ENCODE results near the gene FAM107B.
"Not testable (repeated sequence)": the region's sequence is repeated elsewhere in the genome, so short reads cannot be mapped to it uniquely, and the experiment has no call there.

FAM107B gene

DNA sequence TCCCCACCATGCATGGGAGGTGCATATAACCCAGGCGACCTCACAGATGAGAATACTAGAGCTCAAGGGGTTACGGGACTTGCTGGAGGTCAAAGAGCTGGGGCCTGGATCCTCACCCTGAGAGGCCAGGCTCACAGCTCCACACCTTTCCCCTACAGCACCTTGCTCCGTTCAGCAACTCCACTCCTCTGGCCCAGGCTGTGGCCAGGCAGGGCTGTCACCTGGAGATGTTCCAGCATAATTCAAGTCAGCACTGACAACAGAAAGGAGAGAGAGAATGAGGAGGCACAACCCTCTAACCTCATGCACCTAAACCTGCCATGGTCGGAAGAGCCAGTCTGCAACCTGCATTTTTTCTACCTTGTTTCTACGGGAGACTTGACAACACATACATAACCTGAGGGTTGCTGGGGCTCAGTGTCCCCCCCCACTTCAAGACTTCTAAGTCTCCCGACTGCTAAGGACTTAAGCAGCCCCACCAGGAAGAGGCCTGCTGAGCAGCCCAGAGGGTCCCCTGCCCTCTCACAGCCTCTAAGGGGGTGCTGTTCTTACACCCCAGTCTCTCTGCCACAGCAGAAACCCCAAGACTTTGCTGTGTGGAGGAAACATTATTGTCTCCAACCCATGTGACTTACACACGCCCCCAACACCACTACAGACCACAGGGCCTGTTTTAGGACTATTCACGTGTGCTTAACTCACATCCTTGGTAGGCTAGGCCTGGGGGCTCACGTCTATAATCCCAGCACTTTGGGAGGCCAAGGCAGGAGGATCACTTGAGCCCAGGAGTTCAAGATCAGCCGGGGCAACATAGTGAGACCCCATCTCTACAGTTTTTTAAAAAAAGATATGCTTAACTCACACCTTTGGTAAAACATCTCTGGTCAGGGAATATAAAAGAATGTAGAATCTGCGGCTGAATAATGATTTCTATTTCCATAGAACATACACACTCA lies 175.6 kb downstream of the FAM107B start:
- TF ChIP-seq, protein P1, sequence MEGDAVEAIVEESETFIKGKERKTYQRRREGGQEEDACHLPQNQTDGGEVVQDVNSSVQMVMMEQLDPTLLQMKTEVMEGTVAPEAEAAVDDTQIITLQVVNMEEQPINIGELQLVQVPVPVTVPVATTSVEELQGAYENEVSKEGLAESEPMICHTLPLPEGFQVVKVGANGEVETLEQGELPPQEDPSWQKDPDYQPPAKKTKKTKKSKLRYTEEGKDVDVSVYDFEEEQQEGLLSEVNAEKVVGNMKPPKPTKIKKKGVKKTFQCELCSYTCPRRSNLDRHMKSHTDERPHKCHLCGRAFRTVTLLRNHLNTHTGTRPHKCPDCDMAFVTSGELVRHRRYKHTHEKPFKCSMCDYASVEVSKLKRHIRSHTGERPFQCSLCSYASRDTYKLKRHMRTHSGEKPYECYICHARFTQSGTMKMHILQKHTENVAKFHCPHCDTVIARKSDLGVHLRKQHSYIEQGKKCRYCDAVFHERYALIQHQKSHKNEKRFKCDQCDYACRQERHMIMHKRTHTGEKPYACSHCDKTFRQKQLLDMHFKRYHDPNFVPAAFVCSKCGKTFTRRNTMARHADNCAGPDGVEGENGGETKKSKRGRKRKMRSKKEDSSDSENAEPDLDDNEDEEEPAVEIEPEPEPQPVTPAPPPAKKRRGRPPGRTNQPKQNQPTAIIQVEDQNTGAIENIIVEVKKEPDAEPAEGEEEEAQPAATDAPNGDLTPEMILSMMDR (conservative IDR thresholded peaks at IDR 0.05; ENCODE audit: low read depth, low read length) = no peak
- DNase-seq (ENCODE audit: low read depth) = no peak
- no peak overlapping the region for H3K4me3 ChIP-seq (ENCODE audit: low read depth, low read length)

DNA sequence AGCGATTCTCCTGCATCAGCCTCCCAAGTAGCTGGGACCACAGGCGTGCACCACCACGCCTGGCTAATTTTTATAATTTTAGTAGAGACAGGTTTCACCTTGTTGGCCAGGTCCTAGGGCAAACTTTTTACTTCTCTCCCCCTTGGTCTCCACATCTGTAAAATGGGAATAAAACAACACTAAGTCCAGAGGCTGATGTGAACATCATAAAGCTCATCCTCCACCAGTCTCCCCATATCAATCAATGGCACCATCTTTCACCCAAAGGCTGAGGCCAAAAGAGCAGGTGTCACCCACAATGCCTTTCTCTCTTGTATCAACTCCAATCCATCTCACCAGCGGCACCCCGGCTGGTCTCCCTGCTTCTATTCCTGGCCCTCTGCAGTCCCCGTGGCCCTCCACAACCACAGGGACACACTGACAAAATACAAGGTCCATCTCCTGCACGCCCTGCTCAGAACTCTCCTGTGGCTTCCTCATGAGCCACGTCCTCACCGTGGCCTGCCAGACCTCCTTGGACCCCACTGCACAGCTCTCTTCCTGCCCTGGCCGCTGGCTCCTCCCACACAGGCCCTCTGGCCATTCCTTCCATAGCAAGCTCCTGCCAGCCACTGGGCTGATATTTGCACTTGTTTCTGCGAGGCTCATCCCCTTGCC lies 179.0 kb downstream of the FAM107B start:
- no peak overlapping the region for H3K4me3 ChIP-seq (ENCODE audit: low read depth, low read length)
- DNase-seq (ENCODE audit: low read depth) = no peak
- TF ChIP-seq, protein P1 (conservative IDR thresholded peaks at IDR 0.05; ENCODE audit: low read depth, low read length) = no peak

DNA sequence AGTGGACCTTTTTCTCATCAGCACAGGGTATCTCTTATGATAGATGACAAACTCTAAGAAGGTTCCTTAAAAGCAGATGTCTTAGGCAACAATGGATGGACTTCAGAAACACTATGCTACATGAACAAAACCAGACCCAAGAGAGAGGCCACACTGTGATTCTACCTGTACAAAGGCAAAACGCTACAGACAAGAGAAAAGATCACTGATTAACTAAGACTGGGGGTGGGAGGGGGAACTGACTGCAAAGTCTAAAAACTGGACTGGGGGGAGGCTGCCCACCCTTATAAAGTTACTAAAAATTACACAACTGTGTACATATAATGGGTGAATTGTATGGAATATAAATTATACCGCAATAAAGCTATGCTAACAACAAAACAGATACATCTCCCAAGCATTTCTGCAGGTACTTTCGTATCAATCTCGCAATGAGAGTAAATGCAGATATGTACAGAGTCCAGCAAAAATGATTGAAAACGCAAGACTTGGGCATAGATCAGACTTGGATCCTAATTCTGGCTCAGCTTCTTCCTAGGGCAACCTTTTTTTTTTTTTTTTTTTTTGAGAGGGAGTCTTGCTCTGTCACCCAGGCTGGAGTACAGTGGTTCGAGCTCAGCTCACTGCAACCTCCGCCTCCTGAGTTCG lies 179.7 kb downstream of the FAM107B start:
- no peak for DNase-seq (ENCODE audit: low read depth)
- TF ChIP-seq, protein P1 (conservative IDR thresholded peaks at IDR 0.05; ENCODE audit: low read depth, low read length) = no peak
- H3K4me3 ChIP-seq (ENCODE audit: low read depth, low read length) = no peak overlapping the region

DNA sequence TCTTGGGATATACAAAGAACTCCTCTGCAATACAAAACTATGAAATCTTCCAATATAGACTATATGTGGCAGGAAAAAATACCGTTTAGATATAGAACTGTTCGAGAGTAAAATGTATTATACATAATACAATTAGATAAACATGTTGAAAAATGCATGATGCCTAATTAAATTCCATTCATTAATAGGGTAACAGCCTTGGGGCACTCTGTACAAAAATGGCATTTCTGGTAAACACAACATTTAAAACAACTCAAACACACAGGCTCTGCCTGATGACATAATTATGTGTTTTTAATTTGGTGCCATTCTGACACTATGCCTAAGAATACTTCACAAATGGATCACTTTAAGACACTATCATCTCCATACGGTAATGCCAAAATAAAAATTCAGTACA lies 180.9 kb downstream of the FAM107B start:
- no peak for DNase-seq (ENCODE audit: low read depth)
- TF ChIP-seq, protein P1 (conservative IDR thresholded peaks at IDR 0.05; ENCODE audit: low read depth, low read length) = no peak
- H3K4me3 ChIP-seq (ENCODE audit: low read depth, low read length) = no peak overlapping the region

DNA sequence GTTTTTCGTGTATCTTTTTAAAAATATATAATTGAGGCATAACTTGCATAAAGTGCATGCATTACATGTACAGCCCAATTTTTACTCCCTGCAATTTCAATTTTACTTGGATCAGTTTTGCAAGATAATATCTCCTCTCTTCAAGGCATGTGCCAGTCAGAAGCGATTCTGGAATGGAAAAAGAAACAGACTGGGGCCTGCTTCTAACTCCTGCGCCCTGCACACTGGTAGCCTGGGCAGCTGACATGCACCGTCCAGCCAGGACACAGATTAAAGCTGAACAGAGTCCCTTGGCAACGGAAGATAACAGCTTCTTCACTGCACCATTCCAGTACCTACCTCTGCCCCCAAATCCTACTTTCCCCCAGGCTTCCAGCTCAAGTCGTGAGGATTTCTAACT lies 182.1 kb downstream of the FAM107B start:
- no peak overlapping the region for H3K4me3 ChIP-seq (ENCODE audit: low read depth, low read length)
- TF ChIP-seq, protein P1 (conservative IDR thresholded peaks at IDR 0.05; ENCODE audit: low read depth, low read length) = no peak
- DNase-seq (ENCODE audit: low read depth) = no peak

DNA sequence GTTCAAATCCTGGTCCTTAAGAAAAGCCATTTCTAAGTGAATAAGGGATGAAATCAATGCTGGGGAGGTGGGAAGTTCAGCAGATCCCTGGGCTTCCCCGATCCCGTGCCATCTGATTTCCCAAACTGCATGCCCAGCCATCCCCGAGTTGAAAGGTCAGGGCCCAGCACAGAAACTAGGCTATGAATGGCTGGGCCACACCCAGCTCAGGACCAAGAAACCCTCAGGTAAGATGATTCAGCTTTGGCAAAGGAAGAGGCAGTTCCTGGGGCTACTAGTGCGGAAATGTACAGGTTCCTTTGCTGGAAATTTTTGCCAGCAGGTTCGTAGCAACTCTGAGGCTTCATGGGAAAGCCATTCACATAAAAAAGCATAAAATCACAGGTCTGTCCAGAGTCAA lies 182.7 kb downstream of the FAM107B start:
- H3K4me3 ChIP-seq (ENCODE audit: low read depth, low read length) = no peak overlapping the region
- TF ChIP-seq, protein P1 (conservative IDR thresholded peaks at IDR 0.05; ENCODE audit: low read depth, low read length) = no peak

DNA sequence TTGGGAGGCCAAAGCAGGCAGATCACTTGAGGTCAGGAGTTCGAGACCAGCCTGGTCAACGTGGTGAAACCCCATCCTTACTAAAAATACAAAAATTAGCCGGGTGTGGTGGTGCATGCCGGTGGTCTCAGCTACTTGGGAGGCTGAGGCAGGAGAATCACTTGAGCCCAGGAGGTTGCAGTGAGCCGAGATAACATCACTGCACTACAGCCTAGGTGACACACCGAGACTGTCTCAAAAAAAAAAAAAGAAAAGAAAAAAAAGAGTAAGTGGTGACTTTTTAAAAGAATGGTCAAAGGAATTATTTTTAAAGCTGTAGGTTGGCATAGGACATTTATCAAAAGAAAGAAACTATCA lies 185.8 kb downstream of the FAM107B start:
- not testable (repeated sequence) for H3K4me3 ChIP-seq (ENCODE audit: low read depth, low read length); DNase-seq (ENCODE audit: low read depth)

More for the DNA sequence above, 182.7 kb downstream of the FAM107B start:
- no peak for DNase-seq (ENCODE audit: low read depth)

Data from choroid plexus epithelial cell (primary cell).